Panc1 (cell line): ENCODE measurements around the gene NAXE. TPM values are rescaled to one million over a fixed set of nuclear protein-coding genes. Genes with fewer than 3 reads are reported as not detected.

Experiments
- ATAC-seq: fragments of 200-7000 bp; cut with Tn5 transposase; 2 replicates; pipeline ENCODE4 v1.9.1; 2020; ENCODE audit warnings: mild to moderate bottlenecking, moderate library complexity
- BruUV-seq: library from RNA; stranded (reverse); fragments of 400-500 nt; replicated peaks from 2 replicates; lab custom pipeline; 2021; lab: Mats Ljungman, UMichigan
- CTCF ChIA-PET: fragments of 300-600 bp; sonication (Branson Sonifier 250); formaldehyde crosslinking; loops from one replicate; lab custom pipeline; 2022; ENCODE audit warnings: antibody characterized with exemption; lab: Charles Lee
- POLR2A ChIA-PET: fragments of 300-600 bp; sonication (Branson Sonifier 250); formaldehyde crosslinking; loops from one replicate; lab custom pipeline; 2022; ENCODE audit warnings: antibody characterized with exemption; lab: Charles Lee
- DNase-seq: peaks from one replicate; pipeline ENCODE4 v3.0.0-alpha.2; 2010; ENCODE audit warnings: low read depth, low spot score
- H3K27ac ChIP-seq: 2 replicates; pipeline ENCODE4 v1.5.1; 2011; ENCODE audit warnings: mild to moderate bottlenecking, low read length, inconsistent platforms
- H3K27me3 ChIP-seq: fragments of 200-500 bp; sonication (Bioruptor generic); 2 replicates; pipeline ENCODE4 v1.6.0; 2014; ENCODE audit warnings: low read length, inconsistent platforms; ENCODE audit not compliant: control insufficient read depth, insufficient read depth
- H3K36me3 ChIP-seq: fragments of 200-500 bp; sonication (Bioruptor generic); 2 replicates; pipeline ENCODE4 v1.5.1; 2014; ENCODE audit warnings: inconsistent platforms, mild to moderate bottlenecking, low read length, moderate library complexity; ENCODE audit not compliant: control insufficient read depth, insufficient read depth
- H3K4me1 ChIP-seq: 2 replicates; pipeline ENCODE4 v1.5.1; 2011; ENCODE audit warnings: inconsistent platforms, mild to moderate bottlenecking, low read length, moderate library complexity; ENCODE audit not compliant: control insufficient read depth, insufficient read depth
- H3K4me3 ChIP-seq, 2 experiments: 2 replicates each; pipeline ENCODE4 v1.5.1; 2011 to 2012; ENCODE audit warnings: low read depth in 2 of 2, low read length in 2 of 2, mild to moderate bottlenecking in 2 of 2, inconsistent platforms in 1 of 2, moderate library complexity in 1 of 2
- H3K9me3 ChIP-seq: fragments of 200-500 bp; sonication (Bioruptor generic); 2 replicates; pipeline ENCODE4 v1.5.1; 2014; ENCODE audit warnings: low read depth, mild to moderate bottlenecking, inconsistent platforms, low read length, moderate library complexity; ENCODE audit not compliant: control insufficient read depth, insufficient read depth
- POLR2AphosphoS5 ChIP-seq: IDR thresholded peaks from 2 replicates; pipeline ENCODE4 v1.6.1; 2012; ENCODE audit warnings: mild to moderate bottlenecking, low read depth, low read length, moderate library complexity
- REST ChIP-seq, 2 experiments: IDR thresholded peaks; 2 replicates each; pipeline ENCODE4 v1.6.1; 2011 to 2012; ENCODE audit warnings: low read depth in 2 of 2, control low read depth in 1 of 2, low read length in 1 of 2, mild to moderate bottlenecking in 1 of 2, moderate library complexity in 1 of 2; ENCODE audit not compliant: insufficient read depth in 1 of 2
- SIN3A ChIP-seq: IDR thresholded peaks from 2 replicates; pipeline ENCODE4 v1.6.1; 2012; ENCODE audit warnings: low read depth, mild to moderate bottlenecking, low read length, moderate library complexity, borderline replicate concordance; ENCODE audit not compliant: insufficient read depth
- TCF7L2 ChIP-seq: IDR thresholded peaks from 2 replicates; pipeline ENCODE4 v1.6.1; 2011; ENCODE audit warnings: mild to moderate bottlenecking, low read depth, low read length, inconsistent platforms
- in situ Hi-C: cut with HindIII; loops from 2 replicates; pipeline ENCODE4 v1.10.0; 2016; ENCODE audit warnings: low sequenced_read_pairs, low pct_unique_long_range_greater_than_20kb
- intact Hi-C: fragments of 100-400 bp; cut with micrococcal nuclease; formaldehyde crosslinking; loops from one replicate; pipeline ENCODE4 v1.10.0; 2022; ENCODE audit not compliant: unreplicated experiment
- total RNA-seq: library from RNA; stranded (reverse); gene quantifications from one replicate; pipeline ENCODE4 v1.2.1, GENCODE V29; 2021; ENCODE audit not compliant: unreplicated experiment
- TF ChIP-seq, protein P1 (sequence below): fragments of 450-650 bp; IDR thresholded peaks from 2 replicates; pipeline ENCODE4 v1.5.1; 2017; ENCODE audit warnings: mild to moderate bottlenecking

Gene NAXE
- total RNA-seq, 1 experiment from 2014 or later = 211 TPM

DNA sequence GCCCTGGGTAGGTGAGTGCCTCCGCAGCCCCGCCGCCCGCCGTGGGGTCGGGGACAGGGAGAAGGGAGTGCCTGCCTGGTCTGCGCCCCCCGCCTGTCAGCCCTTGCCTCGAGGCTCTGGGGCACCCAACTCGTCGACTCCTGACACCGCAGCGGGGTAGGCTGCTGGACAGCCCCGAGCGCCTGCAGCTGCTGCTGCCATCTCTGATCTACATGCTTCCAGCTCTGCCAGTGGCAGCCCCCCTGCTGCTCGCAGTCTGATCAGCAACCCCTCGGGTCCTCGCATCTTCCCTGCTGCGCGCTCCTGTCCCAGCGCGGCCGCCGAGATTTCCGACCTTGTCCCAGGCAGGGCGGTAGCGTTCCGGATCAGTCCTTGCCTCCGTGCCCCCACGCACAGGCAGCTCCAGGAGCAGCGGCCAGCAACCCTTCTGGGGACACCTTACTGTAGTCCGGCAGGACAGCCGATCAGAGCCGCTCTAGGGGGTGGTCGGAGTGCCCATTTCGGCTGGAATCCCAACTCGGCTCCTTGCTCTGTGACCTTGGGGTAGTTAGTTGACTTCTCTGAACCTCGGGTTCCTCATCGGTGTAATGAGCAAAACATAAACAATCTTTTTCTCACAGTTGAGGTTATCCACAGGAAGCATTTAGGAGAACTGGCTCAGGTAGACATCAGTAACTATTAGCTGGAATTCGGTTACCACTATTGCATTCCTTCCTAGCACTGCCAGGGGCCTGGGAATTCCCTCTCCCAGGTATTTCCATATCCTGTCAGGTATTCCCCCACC, 50.9 kb downstream of the NAXE start:
- ATAC-seq (no peak), DNase-seq (no peak)
- no peak for TF ChIP-seq POLR2AphosphoS5
- TF ChIP-seq, protein P1, sequence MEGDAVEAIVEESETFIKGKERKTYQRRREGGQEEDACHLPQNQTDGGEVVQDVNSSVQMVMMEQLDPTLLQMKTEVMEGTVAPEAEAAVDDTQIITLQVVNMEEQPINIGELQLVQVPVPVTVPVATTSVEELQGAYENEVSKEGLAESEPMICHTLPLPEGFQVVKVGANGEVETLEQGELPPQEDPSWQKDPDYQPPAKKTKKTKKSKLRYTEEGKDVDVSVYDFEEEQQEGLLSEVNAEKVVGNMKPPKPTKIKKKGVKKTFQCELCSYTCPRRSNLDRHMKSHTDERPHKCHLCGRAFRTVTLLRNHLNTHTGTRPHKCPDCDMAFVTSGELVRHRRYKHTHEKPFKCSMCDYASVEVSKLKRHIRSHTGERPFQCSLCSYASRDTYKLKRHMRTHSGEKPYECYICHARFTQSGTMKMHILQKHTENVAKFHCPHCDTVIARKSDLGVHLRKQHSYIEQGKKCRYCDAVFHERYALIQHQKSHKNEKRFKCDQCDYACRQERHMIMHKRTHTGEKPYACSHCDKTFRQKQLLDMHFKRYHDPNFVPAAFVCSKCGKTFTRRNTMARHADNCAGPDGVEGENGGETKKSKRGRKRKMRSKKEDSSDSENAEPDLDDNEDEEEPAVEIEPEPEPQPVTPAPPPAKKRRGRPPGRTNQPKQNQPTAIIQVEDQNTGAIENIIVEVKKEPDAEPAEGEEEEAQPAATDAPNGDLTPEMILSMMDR = no peak
- no peak for TF ChIP-seq SIN3A
- TF ChIP-seq REST (IDR thresholded peaks at IDR 0.05; ENCODE audit: insufficient read depth in 1 of 2, low read depth in 2 of 2, low read length in 1 of 2) = no peak
- no peak for TF ChIP-seq TCF7L2
- intact Hi-C loops = no loop called here
- no TSS peak for BruUV-seq
- Histone ChIP-seq H3K4me3 (no peak overlapping the region), H3K9me3 (no peaks in the 10 kb centered on the region), H3K27me3 (no peaks in the 10 kb centered on the region), H3K4me1 (peaks cover 23% of the 10 kb centered on the region), H3K36me3 (no peaks in the 10 kb centered on the region), H3K27ac (no peak overlapping the region)
- ChIA-PET CTCF (interaction anchor here (0.9 kb wide), 1 partner anchor 13 kb away, joined by 4 read pairs; no protein-coding TSS in a partner anchor), POLR2A (no interaction called here)
- in situ Hi-C loops = no loop called here

GRCh38 chr1:156643049-156643777, 51.6 kb downstream of the NAXE start:
- ChIA-PET POLR2A (no interaction called here), CTCF (interaction anchor here (0.5 to 0.9 kb wide), 2 partner anchors 12 to 29 kb away, joined by 4 to 6 read pairs; no protein-coding TSS in a partner anchor)
- Histone ChIP-seq H3K4me3 (no peak overlapping the region), H3K9me3 (no peaks in the 10 kb centered on the region), H3K27ac (no peak overlapping the region), H3K27me3 (no peaks in the 10 kb centered on the region), H3K4me1 (peaks cover 22% of the 10 kb centered on the region), H3K36me3 (no peaks in the 10 kb centered on the region)
- TF ChIP-seq TCF7L2 (no peak), POLR2AphosphoS5 (no peak), REST (IDR thresholded peaks at IDR 0.05; ENCODE audit: insufficient read depth in 1 of 2, low read depth in 2 of 2, low read length in 1 of 2) (no peak), SIN3A (no peak)
- TF ChIP-seq, protein P1 = no peak
- no TSS peak for BruUV-seq
- intact Hi-C loops (no loop called here), in situ Hi-C loops (no loop called here)
- ATAC-seq (no peak), DNase-seq (no peak)
